Psoas muscle (tissue), 8 donors: ENCODE data around the gene CDH24. TPM values are rescaled to one million over a fixed set of nuclear protein-coding genes. Genes with fewer than 3 reads are reported as not detected.

Source experiments
- ATAC-seq, 4 donors: fragments of 200-7000 bp; cut with Tn5 transposase; one replicate each; pipeline ENCODE4 v1.9.1; 2020; ENCODE audit warnings: moderate library complexity in 3 of 4, mild to moderate bottlenecking in 2 of 4
- DNase-seq, 2 donors: peaks; one replicate each; pipeline ENCODE4 v3.0.0-alpha.2; 2020
- H3K27ac ChIP-seq: fragments of 200-600 bp; one replicate; pipeline ENCODE4 v1.8.0; 2022
- H3K27me3 ChIP-seq, 3 donors: fragments of 200-600 bp in 1 of 3; one replicate each; pipeline versions ENCODE4 v1.6.1 to v1.8.0; 2013 to 2022; ENCODE audit warnings: low read length in 2 of 3, mild to moderate bottlenecking in 2 of 3, moderate library complexity in 1 of 3; ENCODE audit not compliant: insufficient read depth in 3 of 3
- H3K36me3 ChIP-seq, 2 donors: fragments of 200-600 bp in 1 of 2; one replicate each; pipeline versions ENCODE4 v1.6.1 to v1.8.0; 2013 to 2022; ENCODE audit warnings: low read depth in 1 of 2, mild to moderate bottlenecking in 1 of 2, moderate library complexity in 1 of 2; ENCODE audit not compliant: insufficient read depth in 1 of 2
- H3K4me1 ChIP-seq: fragments of 200-600 bp; one replicate; pipeline ENCODE4 v1.8.0; 2022
- H3K4me3 ChIP-seq: fragments of 200-600 bp; one replicate; pipeline ENCODE4 v1.8.0; 2022; ENCODE audit warnings: mild to moderate bottlenecking
- H3K9me3 ChIP-seq: fragments of 200-600 bp; one replicate; pipeline ENCODE4 v1.8.0; 2022
- CTCF ChIP-seq: fragments of 200-600 bp; IDR thresholded peaks from one replicate; pipeline ENCODE4 v1.8.0; 2022; ENCODE audit warnings: antibody characterized with exemption
- WGBS, 3 donors: extraction: QIAGEN DNeasy Blood & Tissue Kit; methylation state at CpG; one replicate each; pipeline versions ENCODE4 v1.1.6 to v1.1.7; 2013; 5-methylcytosine and 5-hydroxymethylcytosine counted together
- intact Hi-C, 2 donors: fragments of 100-400 bp; cut with DNase I; formaldehyde crosslinking; loops; one replicate each; pipeline versions ENCODE4 v1.11.0 to v1.14.2; 2022
- polyA plus RNA-seq, 3 donors: library from polyadenylated mRNA; stranded (reverse); fragments of 200-250 nt; gene quantifications; one replicate each; pipeline ENCODE4 v1.2.3, GENCODE V29; 2013
- total RNA-seq, 4 donors: library from RNA; stranded (reverse); fragmentation: NEBNext Ultra II Directional in 2 of 4; extraction: Animal tissue kit (Norgen Biotek cat#: 25700) in 2 of 4; gene quantifications; one replicate each; pipeline versions ENCODE4 v1.2.1 to v1.2.4, GENCODE V29; 2021 to 2023
- donor health status: healthy with polysubstance abuse.
- donor health status: DM: no; HTN: no; CAD: no; lungs with moderate emphysema.
- donor health status: Bipolar disorder and iron deficiency.
- donor health status: healthy.
- donor health status: DM: yes; HTN: yes; CAD: no.
- donor health status: DM: no; HTN: no; CAD: no.
- donor health status: DM: no; HTN: no; CAD: no.
- donor health status: DM: yes; HTN: yes; CAD: no.

The CDH24 gene
- total and polyA plus RNA-seq, 7 donors, result 0.30 to 0.77 (median 0.32) TPM

GRCh38 chr14:23070262-23071129 lies 13.2 kb upstream of the CDH24 start:
- intact Hi-C loops, result no loop called here
- Histone ChIP-seq H3K27me3 (no peaks in the 10 kb centered on the region), H3K27ac (peak overlapping the region; percentile 83), H3K36me3 (peaks cover 16 to 77% of the 10 kb centered on the region in 2 donors), H3K4me3 (peak overlapping the region; percentile 91), H3K4me1 (peaks cover 39% of the 10 kb centered on the region), H3K9me3 (no peaks in the 10 kb centered on the region)
- DNase-seq (no peak), ATAC-seq (no peak)
- WGBS, 3 donors, result 10 to 14% (median 12%) methylated on average over 10 of the region's 10 CpGs
- TF ChIP-seq CTCF, result no peak

- no peak for ATAC-seq
- Histone ChIP-seq H3K27me3 (no peaks in the 10 kb centered on the region), H3K4me3 (no peak overlapping the region), H3K4me1 (peaks cover 39% of the 10 kb centered on the region), H3K9me3 (no peaks in the 10 kb centered on the region), H3K27ac (peak overlapping the region; percentile 1), H3K36me3 (peaks cover 16 to 77% of the 10 kb centered on the region in 2 donors)
- no peak for DNase-seq
- 83 to 89% (median 86%) methylated on average over 3 to 4 of the region's 4 CpGs for WGBS, 3 donors
- TF ChIP-seq CTCF, result no peak
- intact Hi-C loops, result no loop called here
Observed at GRCh38 chr14:23069413-23069806, 12.1 kb upstream of the CDH24 start.

- peak; percentile 97 for TF ChIP-seq CTCF
- Histone ChIP-seq H3K27ac (peak overlapping the region; percentile 1), H3K9me3 (no peaks in the 10 kb centered on the region), H3K4me1 (peaks cover 39% of the 10 kb centered on the region), H3K4me3 (peak overlapping the region; percentile 10), H3K36me3 (peaks cover 21 to 77% of the 10 kb centered on the region in 2 donors), H3K27me3 (no peaks in the 10 kb centered on the region)
- peak; percentile 68 to 79 for DNase-seq
- WGBS, 3 donors, result 30 to 35% (median 31%) methylated on average over 8 of the region's 8 CpGs
- intact Hi-C loops, result no loop called here
- ATAC-seq, result peak; percentile 78 to 81 (median 79)
Observed at GRCh38 chr14:23068789-23069412, 11.6 kb upstream of the CDH24 start.

GRCh38 chr14:23067847-23068788 lies 10.8 kb upstream of the CDH24 start:
- no peak overlapping the region for H3K27ac ChIP-seq
- H3K36me3 ChIP-seq, result peaks cover 28 to 77% of the 10 kb centered on the region in 2 donors
- H3K4me3 ChIP-seq, result peak overlapping the region; percentile 10
- H3K4me1 ChIP-seq, result peaks cover 39% of the 10 kb centered on the region
- no peak for TF ChIP-seq CTCF
- H3K27me3 ChIP-seq, result no peaks in the 10 kb centered on the region
- intact Hi-C loops, result no loop called here
- 69 to 80% (median 73%) methylated on average over 14 of the region's 14 CpGs for WGBS, 3 donors
- DNase-seq (no peak), ATAC-seq (peak in 3 of 4 donors; percentile 11 to 28 (median 16))
- H3K9me3 ChIP-seq, result no peaks in the 10 kb centered on the region
